Smooth muscle cell of trachea (primary cell): ENCODE results near the gene NPR2. TPM values are rescaled to one million over a fixed set of nuclear protein-coding genes. Genes with fewer than 3 reads are reported as not detected.

ENCODE experiments used
- total RNA-seq: library from RNA; depleted of rRNA; stranded (reverse); fragments of >200 nt; gene quantifications from 2 replicates; pipeline ENCODE4 v1.2.1, GENCODE V29; 2014

Gene NPR2
- 48.6 and 54.3 TPM in 2 replicates for total RNA-seq

GRCh38 chr9:35791297-35791921 lies at the start of gene NPR2:
TSS of gene NPR2 (plus strand) at chr9:35791591. CDS start at chr9:35792409, 818 bp downstream.

DNA sequence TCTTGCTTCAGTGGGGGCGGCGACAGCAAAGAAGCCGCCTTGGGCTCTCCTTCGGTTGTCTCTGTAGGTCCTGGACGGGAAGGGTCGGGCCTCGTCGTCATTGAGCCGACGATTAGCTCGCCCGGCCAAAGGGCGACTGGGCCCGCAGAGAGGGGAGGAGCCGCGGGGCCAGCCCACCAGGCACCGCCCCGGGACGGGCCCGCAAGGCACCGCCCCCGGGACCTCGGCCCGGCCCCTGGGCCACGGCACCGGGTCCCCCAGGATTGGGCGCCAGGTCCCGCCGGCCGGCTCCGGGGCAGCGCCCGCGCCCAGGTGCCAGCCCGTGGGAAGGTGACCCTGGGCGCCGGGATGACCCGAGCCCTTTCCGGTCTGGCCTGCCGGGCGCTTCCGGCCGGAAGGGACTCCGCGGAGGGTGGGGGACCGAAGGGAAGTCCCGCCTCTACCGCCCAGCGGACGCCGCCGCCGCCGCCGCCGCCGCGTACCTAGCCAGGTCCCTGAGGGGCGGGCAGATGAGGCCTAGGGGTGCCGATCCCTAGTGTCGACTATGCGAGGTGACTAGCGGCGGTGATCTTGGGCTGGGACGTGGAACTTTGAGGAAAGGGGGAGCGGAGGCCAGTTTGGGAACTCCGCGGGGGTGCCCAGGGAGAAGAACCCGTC lies 42.4 kb upstream of the NPR2 start, which contains the start of the genes GBA2 and RGP1:
Gene GBA2 (minus strand): TSS at position 371 of the 657 bp plus-strand sequence. CDS start 524 bp downstream, outside the sequence.
Gene RGP1 (plus strand): TSS at position 430 of the 657 bp plus-strand sequence. CDS start 469 bp downstream, outside the sequence.

GRCh38 chr9:35754264-35754663 lies 37.1 kb upstream of the NPR2 start, which contains the start of gene MSMP:
TSS of gene MSMP (minus strand) at chr9:35754276. CDS start at chr9:35754129, 147 bp downstream.

GRCh38 chr9:35812025-35812602 lies 20.7 kb downstream of the NPR2 start, which contains the start of gene SPAG8:
TSS of gene SPAG8 (minus strand) at chr9:35812262. CDS start at chr9:35812147, 115 bp downstream.

DNA sequence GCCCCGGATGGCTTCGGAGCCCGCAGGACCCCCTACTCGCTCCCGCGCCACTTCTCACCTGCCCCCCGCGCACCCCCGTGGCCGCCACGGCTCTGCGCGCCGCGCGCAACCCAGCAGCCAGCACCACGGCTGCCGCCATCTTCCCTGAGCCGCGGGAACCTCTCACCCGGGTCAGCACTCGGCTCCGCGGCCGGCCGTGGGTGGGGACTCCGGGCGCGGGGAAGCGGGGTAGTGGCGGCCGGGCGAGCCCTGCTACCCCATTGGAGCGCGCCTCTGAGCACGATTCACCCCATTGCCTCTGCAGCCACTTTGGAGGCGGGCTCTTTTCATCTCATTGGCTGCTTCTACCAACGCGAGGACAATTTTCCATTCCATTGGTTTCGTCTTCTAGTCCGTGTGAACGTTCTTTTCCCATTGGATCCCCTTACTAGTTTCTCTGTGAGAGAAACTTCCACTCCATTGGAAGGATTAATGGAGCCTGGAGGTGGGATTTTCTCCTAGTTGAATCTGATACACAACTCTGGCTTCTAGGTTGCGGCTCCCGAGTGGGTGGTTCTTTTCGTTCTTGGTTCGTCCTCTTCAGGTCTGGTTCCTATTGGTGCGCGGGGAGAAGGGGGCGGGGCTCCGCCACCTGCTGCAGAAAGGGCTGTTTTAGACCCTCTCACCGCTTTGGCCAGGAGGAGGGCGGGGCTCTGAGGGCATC lies 23.6 kb downstream of the NPR2 start, which contains the start of gene HINT2:
Gene HINT2 (minus strand): TSS at position 202 of the 703 bp plus-strand sequence. CDS start 63 bp downstream, at position 139.

GRCh38 chr9:35828716-35829083 lies 37.3 kb downstream of the NPR2 start, which contains the start of gene FAM221B:
TSS of gene FAM221B (minus strand) at chr9:35828732. CDS start at chr9:35826161, 2,571 bp downstream.

GRCh38 chr9:35829084-35829763 lies 37.8 kb downstream of the NPR2 start, which contains the start of gene TMEM8B:
TSS of gene TMEM8B (plus strand) at chr9:35829228. CDS start at chr9:35829448, 220 bp downstream.

Other genes starting within 250 kb of the NPR2 start
- 7.3 and 15.7 TPM in 2 replicates for gene TESK1, start 186.3 kb upstream of the NPR2 start, total RNA-seq
- 2.0 and 3.5 TPM in 2 replicates for gene CD72, start 173.2 kb upstream of the NPR2 start, total RNA-seq
- 0.29 TPM in 1 of 2 replicates, not detected in the other for gene SIT1, start 140.7 kb upstream of the NPR2 start, total RNA-seq
- 6,137 and 10,606 TPM in 2 replicates for gene RMRP, start 133.6 kb upstream of the NPR2 start, total RNA-seq
- 12.4 and 19.8 TPM in 2 replicates for gene CCDC107, start 133.3 kb upstream of the NPR2 start, total RNA-seq
- 0.50 and 2.9 TPM in 2 replicates for gene ARHGEF39, start 126.4 kb upstream of the NPR2 start, total RNA-seq
- gene CA9, start 117.7 kb upstream of the NPR2 start, total RNA-seq: 2.3 and 5.8 TPM in 2 replicates
- gene TPM2, start 101.7 kb upstream of the NPR2 start, total RNA-seq: 880 and 967 TPM in 2 replicates
- 445 and 453 TPM in 2 replicates for gene TLN1, start 59.4 kb upstream of the NPR2 start, total RNA-seq
- 71.4 and 79.2 TPM in 2 replicates for gene CREB3, start 58.9 kb upstream of the NPR2 start, total RNA-seq
- gene GBA2, start 42.4 kb upstream of the NPR2 start, total RNA-seq: 17.5 and 20.1 TPM in 2 replicates
- 13.4 and 17.2 TPM in 2 replicates for gene RGP1, start 42.3 kb upstream of the NPR2 start, total RNA-seq
- 1.2 TPM in 1 of 2 replicates, not detected in the other for gene MSMP, start 37.3 kb upstream of the NPR2 start, total RNA-seq
- gene SPAG8, start 20.7 kb downstream of the NPR2 start, total RNA-seq: 0.99 and 1.5 TPM in 2 replicates
- gene HINT2, start 23.5 kb downstream of the NPR2 start, total RNA-seq: 12.1 and 30.5 TPM in 2 replicates
- gene FAM221B, start 37.1 kb downstream of the NPR2 start, total RNA-seq: not detected in 2 replicates
- gene TMEM8B, start 37.6 kb downstream of the NPR2 start, total RNA-seq: 6.5 and 7.4 TPM in 2 replicates
- not detected in 2 replicates for gene OR13J1, start 78.8 kb downstream of the NPR2 start, total RNA-seq
- gene HRCT1, start 114.6 kb downstream of the NPR2 start, total RNA-seq: 0.15 and 0.83 TPM in 2 replicates
- under 0.01 TPM in 1 of 2 replicates, not detected in the other for gene SPAAR, start 117.9 kb downstream of the NPR2 start, total RNA-seq
- not detected in 2 replicates for gene OR2S2, start 166.6 kb downstream of the NPR2 start, total RNA-seq
- 81.6 and 138 TPM in 2 replicates for gene RECK, start 245.3 kb downstream of the NPR2 start, total RNA-seq